GM12878 (cell line): ENCODE results near the gene MYO1H.

Experiments used
- CTCF ChIP-seq, 3 experiments: IDR thresholded peaks in 2 of 3; conservative IDR thresholded peaks in 1 of 3; 2 replicates each; pipeline ENCODE4 v1.5.1; 2011; ENCODE audit warnings: low read depth in 3 of 3, low read length in 3 of 3, mild to moderate bottlenecking in 3 of 3, control low read depth in 2 of 3, moderate library complexity in 2 of 3, inconsistent platforms in 1 of 3, mixed read lengths in 1 of 3; ENCODE audit not compliant: control insufficient read depth in 2 of 3, insufficient read depth in 1 of 3; ENCODE audit errors: extremely low read depth in 1 of 3
- ETV6 ChIP-seq, 2 experiments: fragments of 450-650 bp in 1 of 2; IDR thresholded peaks in 1 of 2; conservative IDR thresholded peaks in 1 of 2; 2 replicates each; pipeline ENCODE4 v1.6.1; 2014; ENCODE audit warnings: antibody characterized with exemption in 1 of 2, borderline replicate concordance in 1 of 2, low read depth in 1 of 2, mild to moderate bottlenecking in 1 of 2, moderate library complexity in 1 of 2
- FOS ChIP-seq: IDR thresholded peaks from 3 replicates; pipeline ENCODE4 v1.6.1; 2011; ENCODE audit warnings: borderline replicate concordance; ENCODE audit not compliant: insufficient read length; ENCODE audit errors: extremely low read depth
- FOXK2 ChIP-seq: fragments of 450-650 bp; IDR thresholded peaks from 2 replicates; pipeline ENCODE4 v1.6.1; 2017; ENCODE audit warnings: mild to moderate bottlenecking, moderate library complexity
- MXI1 ChIP-seq: fragments of 150-350 bp; IDR thresholded peaks from 2 replicates; pipeline ENCODE4 v1.6.1; 2011; ENCODE audit warnings: low read depth, mild to moderate bottlenecking, inconsistent platforms, low read length, improper control_type of control experiment
- NR2C1 ChIP-seq: fragments of 450-650 bp; IDR thresholded peaks from 2 replicates; pipeline ENCODE4 v1.6.1; 2017; ENCODE audit warnings: antibody characterized with exemption, mild to moderate bottlenecking, moderate library complexity
- SUPT20H ChIP-seq: IDR thresholded peaks from 2 replicates; pipeline ENCODE4 v1.6.1; 2011; ENCODE audit warnings: low read depth, mild to moderate bottlenecking, low read length, moderate library complexity, borderline replicate concordance; ENCODE audit not compliant: control insufficient read depth
- YY1 ChIP-seq: IDR thresholded peaks from 2 replicates; pipeline ENCODE4 v1.6.1; 2011; ENCODE audit warnings: low read depth, mild to moderate bottlenecking, low read length
- ZNF274 ChIP-seq: IDR thresholded peaks from one replicate; pipeline ENCODE4 v1.8.0; 2011; ENCODE audit not compliant: insufficient read length, insufficient read depth
- TF ChIP-seq, protein P1 (sequence below): fragments of 450-650 bp; formaldehyde crosslinking; IDR thresholded peaks from 2 replicates; pipeline ENCODE4 v1.4.0; 2020; ENCODE audit warnings: mild to moderate bottlenecking, moderate library complexity

DNA sequence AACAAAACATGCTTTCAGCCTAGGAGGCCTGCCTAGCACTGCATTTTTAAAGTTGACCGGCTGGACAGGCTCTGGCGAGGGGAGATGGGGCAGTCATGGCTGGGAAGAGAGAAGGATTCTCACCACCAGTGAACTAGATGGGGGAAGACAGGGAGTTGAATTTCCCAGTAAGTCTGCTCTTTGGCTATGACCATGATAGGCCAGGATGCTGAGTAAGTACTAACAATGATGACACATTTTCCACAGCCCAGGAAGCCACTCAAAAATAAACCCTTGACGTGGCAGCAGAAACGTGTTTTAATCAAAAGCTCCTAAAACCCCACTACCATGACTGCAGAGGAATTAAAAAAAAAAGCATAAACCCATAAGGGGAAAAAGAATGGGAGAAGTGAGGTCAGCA, 110.4 kb downstream of the MYO1H start:
- TF ChIP-seq CTCF (IDR thresholded peaks at IDR 0.05 in 2 of 3, conservative IDR thresholded peaks at IDR 0.05 in 1 of 3; ENCODE audit: control insufficient read depth in 2 of 3, extremely low read depth in 1 of 3, insufficient read depth in 1 of 3, low read depth in 3 of 3, low read length in 3 of 3) (no peak), FOXK2 (no peak), ETV6 (conservative IDR thresholded peaks at IDR 0.05 in 1 of 2, IDR thresholded peaks at IDR 0.05 in 1 of 2; ENCODE audit: borderline replicate concordance in 1 of 2, low read depth in 1 of 2) (no peak), ZNF274 (no peak), NR2C1 (no peak), YY1 (no peak), SUPT20H (no peak), MXI1 (no peak), FOS (no peak)
- TF ChIP-seq, protein P1, sequence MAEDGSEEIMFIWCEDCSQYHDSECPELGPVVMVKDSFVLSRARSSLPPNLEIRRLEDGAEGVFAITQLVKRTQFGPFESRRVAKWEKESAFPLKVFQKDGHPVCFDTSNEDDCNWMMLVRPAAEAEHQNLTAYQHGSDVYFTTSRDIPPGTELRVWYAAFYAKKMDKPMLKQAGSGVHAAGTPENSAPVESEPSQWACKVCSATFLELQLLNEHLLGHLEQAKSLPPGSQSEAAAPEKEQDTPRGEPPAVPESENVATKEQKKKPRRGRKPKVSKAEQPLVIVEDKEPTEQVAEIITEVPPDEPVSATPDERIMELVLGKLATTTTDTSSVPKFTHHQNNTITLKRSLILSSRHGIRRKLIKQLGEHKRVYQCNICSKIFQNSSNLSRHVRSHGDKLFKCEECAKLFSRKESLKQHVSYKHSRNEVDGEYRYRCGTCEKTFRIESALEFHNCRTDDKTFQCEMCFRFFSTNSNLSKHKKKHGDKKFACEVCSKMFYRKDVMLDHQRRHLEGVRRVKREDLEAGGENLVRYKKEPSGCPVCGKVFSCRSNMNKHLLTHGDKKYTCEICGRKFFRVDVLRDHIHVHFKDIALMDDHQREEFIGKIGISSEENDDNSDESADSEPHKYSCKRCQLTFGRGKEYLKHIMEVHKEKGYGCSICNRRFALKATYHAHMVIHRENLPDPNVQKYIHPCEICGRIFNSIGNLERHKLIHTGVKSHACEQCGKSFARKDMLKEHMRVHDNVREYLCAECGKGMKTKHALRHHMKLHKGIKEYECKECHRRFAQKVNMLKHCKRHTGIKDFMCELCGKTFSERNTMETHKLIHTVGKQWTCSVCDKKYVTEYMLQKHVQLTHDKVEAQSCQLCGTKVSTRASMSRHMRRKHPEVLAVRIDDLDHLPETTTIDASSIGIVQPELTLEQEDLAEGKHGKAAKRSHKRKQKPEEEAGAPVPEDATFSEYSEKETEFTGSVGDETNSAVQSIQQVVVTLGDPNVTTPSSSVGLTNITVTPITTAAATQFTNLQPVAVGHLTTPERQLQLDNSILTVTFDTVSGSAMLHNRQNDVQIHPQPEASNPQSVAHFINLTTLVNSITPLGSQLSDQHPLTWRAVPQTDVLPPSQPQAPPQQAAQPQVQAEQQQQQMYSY (CRISPR knock-in tag), result no peak
